ENCODE data around the gene GLRX. TPM values are rescaled to one million over a fixed set of nuclear protein-coding genes. Genes with fewer than 3 reads are reported as not detected.
"Not testable (repeated sequence)": the region's sequence is repeated elsewhere in the genome, so short reads cannot be mapped to it uniquely, and the experiment has no call there.

The GLRX gene
- total RNA-seq, 6 experiments from 2014 or later = 139 to 183 (median 150) TPM

- H3K27me3 Mint-ChIP-seq (ENCODE audit: insufficient read depth) = no peaks in the 10 kb centered on the region
- peaks cover 61% of the 10 kb centered on the region for H3K4me1 Mint-ChIP-seq (ENCODE audit: low read depth)
- DNase-seq = no peak
- H3K36me3 Mint-ChIP-seq (ENCODE audit: low read depth) = peaks cover 43% of the 10 kb centered on the region
- H3K27ac Mint-ChIP-seq = peak overlapping the region; percentile 80
- peak overlapping the region; percentile 96 for H3K4me3 Mint-ChIP-seq
- no peak for TF ChIP-seq CTCF (IDR thresholded peaks at IDR 0.05)
- no peaks in the 10 kb centered on the region for H3K9me3 Mint-ChIP-seq
Observed at GRCh38 chr5:95818181-95819147, 4.1 kb downstream of the GLRX start.

DNA sequence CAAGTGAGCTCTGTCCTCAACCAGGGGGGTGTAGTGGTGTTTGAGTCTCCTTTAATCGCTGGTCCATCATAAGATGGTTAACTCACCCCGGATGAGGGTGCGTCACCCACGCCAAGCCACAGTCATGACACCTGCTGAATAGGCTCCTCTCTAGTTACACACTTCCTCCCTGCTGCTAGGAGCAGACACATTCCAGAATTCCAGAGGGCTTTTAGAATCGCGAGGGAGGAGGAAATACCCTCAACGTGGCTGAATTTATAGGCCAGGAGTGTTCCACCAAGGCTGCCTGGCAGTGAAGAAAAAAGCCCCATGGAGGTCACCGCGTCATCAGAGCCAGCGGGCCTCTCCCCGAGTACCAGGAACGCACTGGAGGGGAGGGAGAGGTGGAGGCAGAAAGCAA lies 5.1 kb downstream of the GLRX start:
- Mint-ChIP-seq H3K27me3 (ENCODE audit: insufficient read depth) (no peaks in the 10 kb centered on the region), H3K36me3 (ENCODE audit: low read depth) (peaks cover 50% of the 10 kb centered on the region), H3K27ac (peak overlapping the region; percentile 80), H3K9me3 (no peaks in the 10 kb centered on the region), H3K4me1 (ENCODE audit: low read depth) (peaks cover 62% of the 10 kb centered on the region), H3K4me3 (peak overlapping the region; percentile 96)
- peak; percentile 80 for DNase-seq
- TF ChIP-seq CTCF (IDR thresholded peaks at IDR 0.05) = no peak

DNA sequence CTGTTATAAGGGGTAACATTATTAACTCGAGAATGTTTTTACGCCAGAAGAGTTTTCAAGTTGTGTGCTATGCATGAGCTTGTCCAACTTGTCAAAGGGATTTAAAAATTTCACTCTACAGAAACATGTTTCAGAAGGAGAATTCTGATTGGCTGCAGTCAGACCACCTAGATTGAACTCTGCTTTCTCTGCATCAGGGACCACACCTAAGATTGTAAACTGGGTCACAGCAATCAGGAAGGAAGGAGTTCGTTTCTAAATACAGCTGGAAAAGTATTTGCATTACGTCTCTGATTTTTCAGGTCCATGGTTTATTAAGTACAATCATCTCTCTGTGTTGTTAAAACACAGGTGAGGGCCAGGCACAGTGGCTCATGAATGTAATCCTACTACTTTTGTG lies 5.8 kb downstream of the GLRX start:
- Mint-ChIP-seq H3K4me3 (no peak overlapping the region), H3K9me3 (no peaks in the 10 kb centered on the region), H3K27ac (peak overlapping the region; percentile 80; the same call in 1 of the 2 replicates), H3K36me3 (ENCODE audit: low read depth) (peaks cover 50% of the 10 kb centered on the region), H3K4me1 (ENCODE audit: low read depth) (peaks cover 69% of the 10 kb centered on the region), H3K27me3 (ENCODE audit: insufficient read depth) (0 out of 2 replicates have a peak, but pooled peaks cover under 1% of the 10 kb centered on the region)
- TF ChIP-seq CTCF (IDR thresholded peaks at IDR 0.05) = no peak
- DNase-seq = no peak

GRCh38 chr5:95816341-95816740 lies 6.2 kb downstream of the GLRX start:
- no peaks in the 10 kb centered on the region for H3K9me3 Mint-ChIP-seq
- H3K4me3 Mint-ChIP-seq = no peak overlapping the region
- peak overlapping the region; percentile 7; the same call in 1 of the 2 replicates for H3K27ac Mint-ChIP-seq
- no peak for TF ChIP-seq CTCF (IDR thresholded peaks at IDR 0.05)
- H3K4me1 Mint-ChIP-seq (ENCODE audit: low read depth) = peaks cover 71% of the 10 kb centered on the region
- peaks cover 3% of the 10 kb centered on the region; the same call in 1 of the 2 replicates for H3K27me3 Mint-ChIP-seq (ENCODE audit: insufficient read depth)
- peaks cover 45% of the 10 kb centered on the region for H3K36me3 Mint-ChIP-seq (ENCODE audit: low read depth)
- no peak for DNase-seq

- H3K36me3 Mint-ChIP-seq (ENCODE audit: low read depth) = peaks cover 42% of the 10 kb centered on the region
- H3K4me3 Mint-ChIP-seq = no peak overlapping the region
- H3K9me3 Mint-ChIP-seq = no peaks in the 10 kb centered on the region
- peaks cover 76% of the 10 kb centered on the region for H3K4me1 Mint-ChIP-seq (ENCODE audit: low read depth)
- TF ChIP-seq CTCF (IDR thresholded peaks at IDR 0.05) = no peak
- DNase-seq = no peak
- no peak overlapping the region for H3K27ac Mint-ChIP-seq
- H3K27me3 Mint-ChIP-seq (ENCODE audit: insufficient read depth) = peaks cover 3% of the 10 kb centered on the region; the same call in 1 of the 2 replicates
Observed at GRCh38 chr5:95815155-95815729, 7.3 kb downstream of the GLRX start.

- H3K9me3 Mint-ChIP-seq; H3K27ac Mint-ChIP-seq; DNase-seq; H3K27me3 Mint-ChIP-seq (ENCODE audit: insufficient read depth); H3K4me3 Mint-ChIP-seq: not testable (repeated sequence)
- Mint-ChIP-seq H3K4me1 (ENCODE audit: low read depth) (peaks cover 83% of the 10 kb centered on the region), H3K36me3 (ENCODE audit: low read depth) (peaks cover 32% of the 10 kb centered on the region)
Observed at GRCh38 chr5:95813035-95813434, 9.5 kb downstream of the GLRX start.

All from HFFc6 (cell line).